Measurements from ENCODE around the gene MAST2. TPM values are rescaled to one million over a fixed set of nuclear protein-coding genes. Genes with fewer than 3 reads are reported as not detected.

MAST2 gene
- total and polyA plus RNA-seq, 2 of the 13 experiments (the other 11 are each of a cell fraction or from before 2014, with no cell fraction given): 15.3 to 23.0 TPM

DNA sequence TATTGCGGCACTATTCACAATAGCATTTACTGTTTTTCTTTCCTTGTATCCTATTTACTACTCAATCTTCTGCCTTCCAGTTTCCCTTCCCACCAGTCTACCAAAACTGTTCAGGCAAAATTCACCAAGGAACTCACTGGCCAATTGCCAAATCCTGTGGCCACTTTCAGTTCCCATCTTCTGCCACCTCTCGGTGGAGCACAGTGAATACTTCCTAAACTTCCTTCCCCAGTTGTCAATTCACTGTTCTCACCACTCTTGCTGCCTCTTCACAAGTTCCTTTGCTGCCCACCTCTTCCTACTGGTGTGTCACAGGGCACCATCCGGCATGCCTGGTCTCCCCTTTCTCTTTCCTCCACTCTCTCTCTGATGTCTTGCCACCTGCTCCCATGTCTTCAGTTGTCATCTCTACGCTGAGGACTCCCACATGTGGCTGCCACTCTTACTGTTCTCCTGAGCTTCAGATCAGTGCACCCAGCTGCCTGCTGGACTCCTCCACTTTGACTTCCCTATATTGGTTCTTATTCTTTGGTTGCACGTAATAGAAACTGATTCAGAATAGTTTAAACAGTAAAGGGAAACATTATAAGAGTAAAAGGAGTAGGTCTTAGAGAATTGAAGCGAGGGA, 214.6 kb downstream of the MAST2 start (continued):
- TF ChIP-seq, protein P1, sequence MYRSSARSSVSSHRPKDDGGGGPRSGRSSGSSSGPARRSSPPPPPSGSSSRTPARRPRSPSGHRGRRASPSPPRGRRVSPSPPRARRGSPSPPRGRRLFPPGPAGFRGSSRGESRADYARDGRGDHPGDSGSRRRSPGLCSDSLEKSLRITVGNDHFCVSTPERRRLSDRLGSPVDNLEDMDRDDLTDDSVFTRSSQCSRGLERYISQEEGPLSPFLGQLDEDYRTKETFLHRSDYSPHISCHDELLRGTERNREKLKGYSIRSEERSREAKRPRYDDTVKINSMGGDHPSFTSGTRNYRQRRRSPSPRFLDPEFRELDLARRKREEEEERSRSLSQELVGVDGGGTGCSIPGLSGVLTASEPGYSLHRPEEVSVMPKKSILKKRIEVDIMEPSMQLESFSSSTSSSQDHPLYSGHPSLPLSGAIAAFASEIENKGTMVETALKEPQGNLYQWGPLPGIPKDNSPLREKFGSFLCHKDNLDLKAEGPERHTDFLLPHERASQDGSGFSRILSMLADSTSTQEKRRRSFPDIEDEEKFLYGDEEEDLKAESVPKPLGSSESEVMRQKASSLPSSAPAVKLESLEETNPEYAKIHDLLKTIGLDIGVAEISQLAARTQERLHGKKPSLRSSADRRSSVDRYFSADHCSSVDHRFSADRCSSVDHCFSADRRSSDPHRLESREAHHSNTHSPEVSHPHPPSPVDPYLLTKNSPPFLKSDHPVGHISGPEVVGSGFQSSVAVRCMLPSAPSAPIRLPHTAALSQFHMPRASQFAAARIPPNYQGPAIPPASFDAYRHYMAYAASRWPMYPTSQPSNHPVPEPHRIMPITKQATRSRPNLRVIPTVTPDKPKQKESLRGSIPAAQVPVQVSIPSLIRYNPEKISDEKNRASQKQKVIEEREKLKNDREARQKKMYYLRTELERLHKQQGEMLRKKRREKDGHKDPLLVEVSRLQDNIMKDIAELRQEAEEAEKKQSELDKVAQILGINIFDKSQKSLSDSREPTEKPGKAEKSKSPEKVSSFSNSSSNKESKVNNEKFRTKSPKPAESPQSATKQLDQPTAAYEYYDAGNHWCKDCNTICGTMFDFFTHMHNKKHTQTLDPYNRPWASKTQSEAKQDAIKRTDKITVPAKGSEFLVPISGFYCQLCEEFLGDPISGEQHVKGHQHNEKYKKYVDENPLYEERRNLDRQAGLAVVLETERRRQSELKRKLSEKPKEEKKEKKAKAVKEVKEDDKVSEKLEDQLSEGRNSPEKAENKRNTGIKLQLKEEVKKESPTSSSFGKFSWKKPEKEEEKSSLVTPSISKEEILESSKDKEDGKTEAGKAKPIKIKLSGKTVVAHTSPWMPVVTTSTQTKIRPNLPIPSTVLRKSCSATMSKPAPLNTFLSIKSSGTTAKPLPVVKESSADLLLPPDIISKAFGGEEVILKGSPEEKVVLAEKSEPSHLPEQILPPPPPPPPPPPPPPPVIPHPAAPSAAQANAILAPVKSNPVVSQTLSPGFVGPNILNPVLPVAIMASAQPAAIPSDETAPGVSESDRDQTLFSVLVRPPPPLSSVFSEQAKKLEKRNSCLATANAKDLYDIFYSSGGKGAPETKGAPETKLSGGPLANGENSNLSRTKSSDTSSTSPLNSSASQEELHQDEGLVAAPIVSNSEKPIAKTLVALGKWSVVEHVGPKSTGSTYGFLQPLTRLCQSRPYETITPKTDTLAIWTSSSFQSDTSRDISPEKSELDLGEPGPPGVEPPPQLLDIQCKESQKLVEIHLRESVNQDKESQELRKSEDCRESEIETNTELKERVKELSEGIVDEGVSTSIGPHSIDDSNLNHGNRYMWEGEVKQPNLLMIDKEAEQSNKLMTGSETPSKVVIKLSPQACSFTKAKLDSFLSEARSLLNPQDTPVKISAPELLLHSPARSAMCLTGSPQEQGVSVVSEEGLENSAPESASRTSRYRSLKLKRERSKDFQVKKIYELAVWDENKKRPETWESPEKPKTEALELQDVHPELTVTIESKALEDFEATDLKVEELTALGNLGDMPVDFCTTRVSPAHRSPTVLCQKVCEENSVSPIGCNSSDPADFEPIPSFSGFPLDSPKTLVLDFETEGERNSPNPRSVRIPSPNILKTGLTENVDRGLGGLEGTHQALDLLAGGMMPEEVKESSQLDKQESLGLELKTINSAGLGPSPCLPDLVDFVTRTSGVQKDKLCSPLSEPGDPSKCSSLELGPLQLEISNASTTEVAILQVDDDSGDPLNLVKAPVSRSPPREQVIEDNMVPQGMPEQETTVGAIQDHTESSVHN (CRISPR knock-in tag; IDR thresholded peaks at IDR 0.05): no peak
- TF ChIP-seq, protein P2, sequence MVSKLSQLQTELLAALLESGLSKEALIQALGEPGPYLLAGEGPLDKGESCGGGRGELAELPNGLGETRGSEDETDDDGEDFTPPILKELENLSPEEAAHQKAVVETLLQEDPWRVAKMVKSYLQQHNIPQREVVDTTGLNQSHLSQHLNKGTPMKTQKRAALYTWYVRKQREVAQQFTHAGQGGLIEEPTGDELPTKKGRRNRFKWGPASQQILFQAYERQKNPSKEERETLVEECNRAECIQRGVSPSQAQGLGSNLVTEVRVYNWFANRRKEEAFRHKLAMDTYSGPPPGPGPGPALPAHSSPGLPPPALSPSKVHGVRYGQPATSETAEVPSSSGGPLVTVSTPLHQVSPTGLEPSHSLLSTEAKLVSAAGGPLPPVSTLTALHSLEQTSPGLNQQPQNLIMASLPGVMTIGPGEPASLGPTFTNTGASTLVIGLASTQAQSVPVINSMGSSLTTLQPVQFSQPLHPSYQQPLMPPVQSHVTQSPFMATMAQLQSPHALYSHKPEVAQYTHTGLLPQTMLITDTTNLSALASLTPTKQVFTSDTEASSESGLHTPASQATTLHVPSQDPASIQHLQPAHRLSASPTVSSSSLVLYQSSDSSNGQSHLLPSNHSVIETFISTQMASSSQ (IDR thresholded peaks at IDR 0.05; ENCODE audit: low read depth): no peak
- TF ChIP-seq, protein P2 (CRISPR knock-in tag; IDR thresholded peaks at IDR 0.05; ENCODE audit: borderline replicate concordance): no peak
- TF ChIP-seq KLF12 (CRISPR knock-in tag; IDR thresholded peaks at IDR 0.05; ENCODE audit: borderline replicate concordance) (no peak), SMYD3 (CRISPR knock-in tag; IDR thresholded peaks at IDR 0.05) (no peak)

All from HepG2 (cell line).